ENCODE measurements around the gene SHB.
"Not testable (repeated sequence)": the region's sequence is repeated elsewhere in the genome, so short reads cannot be mapped to it uniquely, and the experiment has no call there.

SHB gene

DNA sequence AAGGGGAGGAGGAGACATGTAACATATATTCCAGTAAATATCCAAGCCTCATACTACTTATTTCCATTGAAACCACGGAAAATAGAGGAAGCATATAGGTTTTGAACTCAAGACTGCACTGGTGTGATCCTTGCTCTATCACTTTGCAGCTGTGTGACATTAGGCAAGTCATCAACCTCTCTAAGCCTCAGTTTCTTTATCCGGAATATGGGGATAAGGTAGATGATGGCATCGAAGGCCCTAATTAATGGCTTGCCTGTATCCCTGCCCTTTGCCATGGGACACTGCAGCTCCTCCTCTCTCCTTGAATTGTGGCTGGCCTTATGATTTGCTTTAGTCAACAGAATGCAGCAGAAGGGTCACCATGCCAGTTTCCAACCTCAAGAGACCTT, 6.9 kb downstream of the SHB start:
- DNase-seq (ENCODE audit: low spot score), result no peak

DNA sequence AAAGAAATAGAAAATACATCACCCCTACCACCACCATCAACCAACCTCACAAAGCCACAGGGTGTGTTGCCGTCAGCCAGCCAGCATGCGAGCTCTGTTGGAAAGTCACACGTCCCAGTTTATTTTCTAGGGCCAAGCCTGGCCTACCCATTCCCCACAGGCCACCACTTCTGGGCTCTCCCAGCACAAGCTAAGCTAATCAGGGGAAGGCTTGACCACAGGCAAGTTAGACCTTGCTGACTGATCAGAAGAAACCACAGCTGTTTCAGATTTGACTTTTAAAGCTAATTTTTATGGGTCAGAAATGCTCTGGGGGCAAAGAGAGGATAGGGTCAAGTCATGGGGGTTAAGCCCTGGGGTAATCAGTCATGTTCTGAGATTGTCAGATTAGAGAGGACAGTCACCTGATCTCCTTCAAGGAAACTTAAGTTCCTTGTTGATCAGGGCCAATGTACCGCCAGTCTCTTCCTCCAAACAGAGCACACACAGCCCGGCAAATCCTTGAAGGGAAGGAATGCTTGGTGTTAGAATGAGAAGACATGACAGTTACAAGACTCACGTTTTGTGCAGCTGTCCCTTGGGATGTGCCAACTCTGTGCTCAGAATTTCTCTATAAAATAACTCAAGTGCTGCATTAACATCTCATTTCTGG, 7.6 kb downstream of the SHB start:
- DNase-seq (ENCODE audit: low spot score), result no peak

DNA sequence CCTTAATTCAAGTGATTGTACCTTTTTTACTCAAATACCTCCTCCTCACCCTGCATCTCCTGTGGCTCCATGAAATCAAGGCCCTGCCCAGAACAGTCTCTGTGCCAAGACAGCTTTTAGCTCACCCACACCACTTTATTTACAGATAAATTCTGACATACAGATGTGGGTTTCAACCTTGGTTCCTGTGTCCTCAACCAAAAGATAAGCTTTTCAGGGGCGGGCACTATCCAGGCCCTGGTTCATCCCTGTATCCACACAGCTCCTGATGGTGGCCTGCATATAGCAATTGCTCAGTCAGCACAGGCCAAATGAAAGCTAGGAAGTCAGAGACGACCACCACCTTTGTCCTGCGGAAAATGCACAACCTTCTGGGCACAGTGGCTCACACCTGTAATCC, 8.3 kb downstream of the SHB start:
- DNase-seq (ENCODE audit: low spot score), result no peak

DNA sequence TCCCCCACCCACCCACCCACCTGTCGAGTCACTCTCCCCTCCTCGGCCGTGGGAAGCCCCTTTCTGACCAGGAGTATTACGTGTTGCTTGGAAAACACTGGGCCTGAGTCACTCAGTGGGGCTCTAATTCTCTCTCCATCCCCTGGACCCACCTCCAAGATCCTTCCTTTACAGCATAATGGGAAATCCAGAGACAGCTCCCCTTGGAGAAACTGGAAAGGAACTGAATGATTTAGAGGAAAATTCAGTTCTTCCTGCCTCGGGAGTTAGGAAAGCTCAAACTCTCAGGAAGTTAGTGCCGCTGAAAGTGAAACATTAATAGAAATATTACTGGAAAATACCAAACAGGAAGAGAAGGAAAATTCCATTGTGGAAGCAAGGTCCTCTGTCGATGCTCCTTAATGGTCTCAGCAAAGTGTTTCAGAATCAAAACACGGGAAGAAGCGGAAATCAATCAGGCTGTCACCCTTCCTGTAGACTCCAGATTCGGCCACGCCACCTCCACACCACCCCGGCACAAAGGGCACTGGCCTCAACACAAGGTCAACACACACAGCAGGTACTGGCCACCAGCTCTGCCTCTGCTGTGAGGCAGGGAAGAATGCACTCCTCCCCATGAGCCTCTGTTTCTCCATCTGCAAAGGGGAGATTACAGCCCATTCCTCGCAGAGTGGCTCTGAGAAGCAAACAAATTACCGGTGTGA, 9.6 kb downstream of the SHB start:
- no peak for DNase-seq (ENCODE audit: low spot score)

DNA sequence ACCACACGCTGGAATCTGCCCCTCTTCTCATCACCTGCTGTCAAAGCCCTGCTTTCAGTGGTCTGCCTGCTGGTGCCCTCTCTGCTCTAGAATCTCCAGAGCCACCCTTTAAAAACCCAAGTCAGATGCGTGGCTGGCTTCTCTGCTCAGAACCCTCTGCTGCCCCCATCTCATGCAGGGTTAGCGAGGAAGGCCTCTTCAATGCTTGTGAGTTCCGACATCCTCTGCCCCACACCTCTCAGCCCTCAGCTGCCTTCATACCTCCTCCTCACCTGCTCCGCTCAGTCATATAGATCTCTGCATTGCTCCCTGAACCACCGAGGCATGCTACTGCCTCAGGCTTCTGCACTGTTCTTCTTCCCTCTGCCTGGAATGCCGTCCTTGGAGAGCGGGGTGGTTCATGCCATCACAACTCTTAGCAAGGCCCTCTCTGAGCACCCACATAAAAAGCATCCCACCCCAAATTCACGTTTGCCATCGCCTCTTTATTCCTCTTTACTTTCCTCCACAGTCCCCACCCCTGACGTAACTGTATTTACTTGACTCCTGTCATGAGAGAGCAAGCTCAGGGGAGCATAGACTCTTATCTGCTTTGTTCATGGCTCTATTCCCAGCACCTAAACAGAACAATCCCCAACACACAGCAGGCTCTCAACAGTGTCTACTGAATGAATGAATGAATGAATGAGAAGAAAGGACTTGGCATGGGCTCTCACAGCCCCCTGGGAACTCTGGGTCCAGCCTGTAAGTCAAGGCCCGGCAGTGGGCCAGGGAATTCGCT, 10.4 kb downstream of the SHB start:
- DNase-seq (ENCODE audit: low spot score), result no peak

DNA sequence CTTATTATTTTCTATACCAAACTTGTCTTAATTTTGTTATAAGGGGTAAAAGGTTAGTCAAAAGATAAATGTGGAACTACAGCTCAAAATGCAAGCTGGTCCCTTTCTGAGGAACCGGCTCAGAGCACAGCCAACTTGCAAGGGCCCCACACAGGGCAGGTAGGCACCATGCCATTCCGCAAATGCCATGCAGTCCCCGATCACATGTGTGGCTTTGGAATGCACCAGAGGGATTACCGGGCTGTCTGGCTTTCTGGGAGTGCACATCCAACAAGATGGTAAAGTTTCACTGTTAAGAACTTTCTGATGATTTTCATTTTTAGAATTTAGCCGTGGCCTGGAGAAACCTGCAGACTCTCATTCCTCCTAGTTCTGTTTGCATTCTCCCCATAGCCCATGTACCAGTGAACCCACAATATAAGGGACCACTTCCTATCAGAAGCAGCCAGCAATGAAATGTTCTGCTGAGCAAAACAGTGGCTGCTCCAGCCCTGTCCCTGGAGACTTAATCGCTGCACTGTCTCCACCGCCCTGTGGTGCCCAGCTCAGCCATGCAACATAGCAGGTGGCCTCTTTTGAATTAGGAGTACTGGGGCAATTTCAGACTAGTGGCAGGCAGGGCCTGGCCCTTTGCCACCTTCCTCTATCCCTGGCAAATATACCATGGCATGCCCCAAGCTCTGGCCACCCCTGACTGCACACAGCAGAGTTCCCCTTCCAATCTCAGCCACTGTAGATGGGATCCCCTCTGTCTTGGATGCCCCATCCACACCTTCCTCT, 11.4 kb downstream of the SHB start:
- no peak for DNase-seq (ENCODE audit: low spot score)

DNA sequence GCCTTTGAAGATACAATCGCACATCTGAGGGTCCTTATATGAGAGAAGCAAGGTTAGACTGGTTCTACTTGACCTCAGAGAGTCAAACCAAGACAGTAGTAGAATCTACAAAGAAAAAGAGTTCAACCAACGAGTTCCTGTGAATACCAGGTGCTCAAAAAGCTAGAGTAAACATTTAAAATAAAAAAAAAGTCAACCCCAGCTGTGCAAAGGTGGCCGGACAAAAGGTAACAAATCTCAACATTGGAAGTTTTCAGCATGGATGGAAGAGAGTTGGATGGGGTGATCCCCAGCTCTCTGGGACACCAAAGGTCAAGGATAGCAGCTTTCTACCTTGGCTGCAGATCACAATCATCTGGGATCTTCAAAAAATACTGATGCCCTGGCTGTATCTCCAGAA, 14.4 kb downstream of the SHB start:
- DNase-seq (ENCODE audit: low spot score), result no peak

DNA sequence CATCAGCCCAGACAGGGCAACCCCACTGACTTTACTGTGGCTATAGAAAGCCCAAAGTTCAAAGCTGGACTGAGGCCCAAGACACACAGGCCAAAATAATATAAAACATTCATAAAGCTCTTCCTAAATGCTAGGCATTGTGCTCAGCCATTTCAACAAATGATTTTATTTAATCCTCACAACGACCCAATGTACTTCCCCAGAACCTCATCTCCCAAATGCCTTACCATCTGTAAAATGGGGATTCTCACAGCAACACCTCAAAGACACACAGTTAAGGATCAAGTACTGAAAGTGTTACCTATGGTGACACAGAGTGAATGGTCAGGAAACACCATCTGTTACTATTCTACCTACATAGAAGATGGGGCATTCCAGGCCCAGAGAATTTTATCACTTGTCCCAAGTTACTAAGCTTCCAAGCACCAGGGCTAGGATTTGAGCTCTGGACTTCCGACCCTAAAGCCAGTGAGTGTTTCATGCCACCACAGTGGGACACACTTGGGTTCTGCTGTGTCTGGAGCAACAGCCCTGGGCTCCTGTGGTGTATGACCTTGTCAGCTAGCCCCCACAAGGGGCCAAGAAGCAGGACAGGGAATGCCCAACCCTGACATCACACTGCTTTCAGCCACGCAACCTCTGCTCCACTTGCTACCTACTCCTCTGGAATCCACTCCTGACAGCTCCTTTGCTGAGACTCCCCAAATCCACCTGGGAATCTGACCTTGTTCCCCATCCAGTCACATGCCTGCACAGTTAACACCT, 15.1 kb downstream of the SHB start:
- DNase-seq (ENCODE audit: low spot score), result no peak

DNA sequence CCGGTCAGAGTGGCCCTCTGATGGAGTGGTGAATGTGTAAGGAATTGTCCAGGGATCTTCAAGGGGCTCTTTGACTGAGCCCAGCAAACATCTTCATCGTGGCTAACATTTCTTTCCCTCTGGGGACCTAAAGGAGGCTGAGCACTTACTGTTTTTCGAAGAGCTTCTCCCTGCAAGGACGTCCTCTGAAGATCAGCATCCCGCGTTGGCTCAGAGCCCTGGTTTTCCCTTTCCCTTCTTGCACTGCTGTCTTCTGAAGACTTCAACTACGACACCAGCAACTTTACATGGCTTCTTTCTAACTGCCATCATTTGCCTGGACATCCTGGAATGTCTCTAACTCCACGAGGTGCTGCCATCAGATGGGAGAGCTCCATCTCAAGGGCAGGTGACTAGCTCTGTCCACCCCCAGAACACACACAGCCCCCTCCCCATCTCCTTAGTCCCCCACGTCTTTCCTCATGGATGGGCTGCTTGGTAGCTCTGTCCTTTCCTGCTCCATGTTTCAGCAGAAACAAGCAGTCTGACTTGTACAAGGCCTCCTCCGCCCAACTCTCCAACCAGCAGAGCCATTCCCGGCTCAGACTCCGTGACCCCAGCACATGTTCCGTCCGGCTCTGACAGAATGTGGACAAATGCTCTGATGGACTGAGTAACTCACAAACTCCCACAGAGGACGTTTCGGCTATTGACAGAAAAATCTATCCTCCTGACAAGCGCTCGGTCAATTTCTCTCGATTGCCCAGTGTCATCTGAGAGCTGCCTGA, 17.1 kb downstream of the SHB start:
- DNase-seq (ENCODE audit: low spot score), result no peak

DNA sequence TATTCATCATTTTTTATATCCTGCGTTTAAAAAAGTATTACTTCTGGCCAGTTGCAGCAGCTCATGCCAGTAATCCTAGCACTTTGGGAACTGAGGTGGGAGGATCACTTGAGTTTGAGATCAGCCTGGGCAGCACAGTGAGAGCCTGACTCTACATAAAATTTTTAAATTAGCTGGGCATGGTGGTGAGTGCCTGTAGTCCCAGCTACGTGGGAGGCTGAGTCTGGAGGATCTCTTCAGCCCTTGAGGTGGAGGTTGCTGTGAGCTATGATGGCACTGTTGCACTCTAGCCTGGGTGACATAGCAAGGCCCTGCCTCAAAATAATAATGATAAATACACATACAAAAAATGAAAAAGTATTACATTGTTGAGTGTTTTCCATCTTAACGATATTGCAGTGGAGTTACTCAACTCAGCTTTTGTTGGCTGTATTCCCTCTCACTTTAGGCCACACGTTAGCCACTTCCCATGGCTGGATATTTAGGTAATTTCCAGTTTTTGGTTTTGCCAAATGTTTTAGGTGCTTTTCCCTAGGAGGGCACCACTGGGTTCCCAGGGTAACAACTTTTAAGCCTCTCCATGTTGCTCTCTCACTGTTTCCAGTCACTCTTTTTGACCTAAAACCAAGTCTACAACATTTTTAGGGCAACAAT, 20.6 kb downstream of the SHB start:
- no peak for DNase-seq (ENCODE audit: low spot score)

DNA sequence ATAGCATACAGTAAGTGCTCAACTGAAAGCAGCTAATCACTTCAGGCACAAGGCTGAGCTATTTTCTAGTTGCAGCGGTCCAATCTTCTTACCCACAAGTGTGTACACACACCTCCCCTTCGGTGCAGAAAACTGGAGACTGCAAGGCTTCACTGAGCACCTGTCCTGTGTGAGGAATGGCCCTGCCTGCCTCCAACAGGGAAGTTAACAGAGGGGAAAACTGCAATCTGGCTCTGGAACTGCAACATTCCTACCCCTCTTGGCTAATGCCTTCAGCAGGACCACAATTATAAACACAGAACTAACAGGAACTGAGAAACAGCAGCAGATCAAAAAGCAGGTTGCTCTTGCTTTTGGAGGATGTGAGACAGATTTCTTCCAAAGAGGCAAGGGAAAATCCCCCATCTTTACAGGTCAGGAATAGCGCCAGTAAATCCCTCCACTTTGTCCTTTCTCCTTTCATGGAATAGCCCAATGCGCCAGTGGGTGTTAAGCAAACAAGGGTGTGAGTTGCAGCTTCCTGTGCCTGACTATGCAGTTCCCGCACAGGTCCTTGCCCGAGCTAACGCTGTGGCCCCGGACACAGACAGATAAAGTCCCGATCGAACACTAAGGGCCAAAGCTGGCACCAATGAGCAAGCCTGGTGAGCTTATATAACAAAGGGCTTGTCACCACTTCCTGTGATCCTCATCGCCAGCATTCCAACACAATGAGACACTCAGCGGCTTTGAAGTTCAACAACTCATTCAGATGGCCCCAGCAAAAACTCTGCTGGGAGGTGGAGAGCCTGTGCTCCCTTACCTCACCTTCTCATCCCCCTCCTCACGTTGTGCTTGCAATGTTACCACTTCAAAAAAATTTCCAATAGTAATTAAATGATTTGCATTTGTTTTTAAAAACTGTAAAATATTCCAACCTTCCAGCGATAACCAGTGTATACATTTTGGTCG, 21.5 kb downstream of the SHB start:
- no peak for DNase-seq (ENCODE audit: low spot score)

DNA sequence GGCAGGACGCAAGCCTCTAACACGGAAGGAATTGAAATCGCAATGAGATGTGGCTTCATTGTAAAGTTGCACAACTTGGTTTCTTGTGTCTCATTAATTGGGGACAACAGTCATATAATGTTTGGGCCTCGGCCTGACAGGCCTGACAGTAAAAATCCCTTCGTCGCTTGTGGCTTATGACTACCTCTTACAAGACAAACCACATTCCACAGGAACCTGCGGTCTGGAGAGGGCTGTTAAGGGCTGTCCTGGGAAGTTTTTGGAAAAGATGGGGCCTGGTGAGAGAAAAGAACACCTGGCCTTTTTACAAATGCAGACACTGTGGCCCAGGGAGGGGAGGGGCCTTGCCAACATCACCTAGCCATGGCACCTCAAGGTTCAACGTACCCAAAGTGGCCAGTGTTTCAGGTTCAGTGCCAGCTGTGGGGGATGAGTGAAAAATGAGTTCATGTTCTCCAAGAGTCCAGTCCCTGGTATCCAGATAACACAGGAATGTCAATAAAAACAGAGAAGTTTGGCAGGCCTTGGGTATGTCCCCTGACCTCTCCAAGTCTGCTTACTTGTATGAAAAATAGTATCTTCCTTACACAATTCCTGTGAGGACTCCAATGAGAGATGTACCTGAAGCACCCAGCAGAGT, 22.2 kb downstream of the SHB start:
- no peak for DNase-seq (ENCODE audit: low spot score)

DNA sequence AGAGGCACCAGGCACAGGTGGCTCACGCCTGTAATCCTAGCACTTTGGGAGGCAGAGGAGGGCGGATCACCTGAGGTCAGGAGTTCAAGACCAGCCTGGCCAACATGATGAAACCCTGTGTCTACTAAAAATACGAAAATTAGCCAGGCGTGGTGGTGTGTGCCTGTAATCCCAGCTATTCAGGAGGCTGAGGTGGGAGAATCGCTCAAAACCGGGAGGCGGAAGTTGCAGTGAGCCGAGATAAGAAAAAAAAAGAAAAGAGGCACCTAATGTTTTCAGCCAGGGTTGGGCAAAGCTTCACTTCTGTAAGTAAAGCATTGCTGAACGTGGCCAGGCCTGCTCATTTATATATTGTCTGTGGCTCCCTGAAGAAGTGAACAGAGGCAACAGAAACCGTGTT, 23.1 kb downstream of the SHB start:
- DNase-seq (ENCODE audit: low spot score), result not testable (repeated sequence)

DNA sequence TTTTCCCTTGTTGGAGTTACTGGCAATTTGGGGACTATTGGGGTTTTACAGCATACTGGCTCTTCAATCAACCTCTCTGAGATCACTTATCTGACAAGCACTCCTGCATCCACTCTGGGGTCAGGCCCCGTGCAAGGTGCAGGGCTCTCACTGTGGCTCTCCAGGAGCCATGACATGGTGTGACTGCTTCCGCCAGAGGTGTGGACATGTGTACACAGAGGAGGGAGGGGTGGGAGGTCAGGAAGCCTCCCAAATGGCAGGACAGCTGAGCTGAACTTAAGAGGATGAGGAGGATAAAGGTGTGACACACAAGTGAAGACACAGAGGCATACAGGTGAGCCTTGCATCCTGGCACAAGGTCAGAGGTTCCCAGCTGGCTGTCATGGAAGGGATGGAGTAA, 24.3 kb downstream of the SHB start:
- no peak for DNase-seq (ENCODE audit: low spot score)

DNA sequence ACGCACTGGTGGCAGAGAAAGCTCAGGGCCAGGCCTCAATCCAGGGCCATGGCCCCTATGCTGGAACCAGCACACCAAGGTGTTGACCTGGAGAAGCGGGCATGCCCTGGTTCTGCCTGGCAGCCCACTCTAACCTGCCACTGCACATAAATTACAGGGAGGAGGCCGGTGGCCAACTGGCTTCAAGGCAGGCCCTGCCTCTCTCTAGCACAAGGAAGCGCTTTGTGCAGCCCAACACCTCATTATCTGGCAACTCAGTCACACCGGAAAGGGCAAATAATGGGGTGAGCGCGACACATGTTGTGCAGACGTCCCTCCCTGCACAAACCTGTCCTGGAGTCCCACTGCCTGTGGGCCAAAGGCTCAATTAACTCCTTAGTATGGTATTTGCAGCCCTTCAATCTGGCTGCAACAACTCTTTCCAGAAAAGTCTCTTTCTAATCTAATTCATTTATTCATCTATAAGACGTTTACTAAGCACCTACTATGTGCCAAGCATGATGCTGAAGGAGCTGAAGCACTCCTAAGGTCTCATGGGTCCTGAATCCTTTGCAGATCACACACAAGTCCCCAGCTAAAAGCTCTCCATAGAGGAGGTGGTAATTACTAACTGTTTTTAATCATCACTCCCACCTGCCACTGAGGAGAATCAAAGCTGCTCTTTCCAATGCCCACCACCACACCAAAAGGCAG, 24.9 kb downstream of the SHB start:
- no peak for DNase-seq (ENCODE audit: low spot score)

DNA sequence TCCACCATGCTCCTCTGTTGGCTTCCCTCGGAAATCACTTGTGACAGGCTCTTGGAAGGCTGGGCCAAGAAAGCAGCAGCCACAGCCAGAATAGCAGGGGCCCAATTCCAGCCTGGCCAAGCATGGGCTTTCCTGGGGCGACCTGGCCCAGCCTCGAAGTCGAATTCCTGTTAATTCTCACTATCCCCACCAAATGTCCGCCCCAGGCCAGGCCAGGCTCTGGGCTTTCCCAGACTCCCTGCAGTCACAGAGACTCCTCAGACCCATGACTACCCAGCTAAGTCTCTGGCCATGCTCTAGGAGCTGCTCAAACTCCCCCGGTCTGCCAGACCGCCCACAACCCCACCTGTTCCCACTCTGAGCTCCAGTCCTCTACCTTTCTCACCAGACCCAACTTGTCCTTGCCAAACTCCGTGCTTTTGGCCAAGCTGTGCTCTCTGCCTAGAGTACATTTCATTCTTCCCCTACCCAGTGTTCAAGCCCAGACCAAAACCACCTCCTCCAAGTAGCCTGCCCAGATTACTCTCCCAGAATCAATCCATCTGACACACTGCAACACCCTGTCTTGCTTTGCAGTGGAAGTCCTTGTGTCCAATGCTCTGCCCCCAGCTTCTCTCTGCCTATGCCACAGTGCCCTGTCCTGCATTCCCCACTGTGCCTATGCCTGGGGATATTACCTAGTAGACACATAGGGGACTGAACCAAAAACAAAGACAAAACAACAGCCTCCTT, 26.2 kb downstream of the SHB start:
- DNase-seq (ENCODE audit: low spot score), result no peak

DNA sequence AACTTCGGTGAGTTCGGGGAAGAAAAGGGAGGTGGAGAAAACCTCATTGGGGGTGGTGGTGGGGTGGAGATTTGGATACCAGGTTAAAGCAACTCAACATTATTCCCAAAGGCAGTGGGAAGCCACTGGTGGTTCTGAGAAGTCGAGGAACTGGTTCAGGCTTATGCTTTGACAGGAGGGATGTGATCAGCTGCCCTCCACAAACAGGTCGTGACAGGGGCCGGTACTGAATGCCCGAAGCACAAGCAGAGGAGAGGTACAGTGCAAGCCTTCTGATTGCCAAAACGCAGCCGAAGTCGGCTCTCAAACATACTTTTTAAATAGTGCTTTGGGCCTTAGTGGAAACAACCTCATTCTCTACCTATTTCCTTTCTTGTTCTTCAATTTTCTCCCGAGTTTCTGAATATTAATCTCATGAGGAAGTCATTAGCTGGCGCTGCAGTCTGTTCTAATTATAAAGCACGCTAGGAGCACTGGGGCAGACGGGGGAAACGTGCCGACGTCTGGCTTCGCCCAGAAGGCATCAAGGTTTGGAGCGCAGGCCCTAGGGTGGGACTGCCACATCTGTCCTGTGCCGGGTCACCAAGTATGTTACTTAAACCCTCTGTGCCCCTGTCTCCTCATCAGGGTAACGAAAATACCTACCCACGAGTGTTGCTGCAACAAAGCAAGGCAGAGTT, 27.3 kb downstream of the SHB start:
- DNase-seq (ENCODE audit: low spot score), result no peak

Data from CD4-positive, alpha-beta T cell treated with Interleukin-15 for 4 hours (primary cell).